ENCODE data around the gene WDPCP.

DNA sequence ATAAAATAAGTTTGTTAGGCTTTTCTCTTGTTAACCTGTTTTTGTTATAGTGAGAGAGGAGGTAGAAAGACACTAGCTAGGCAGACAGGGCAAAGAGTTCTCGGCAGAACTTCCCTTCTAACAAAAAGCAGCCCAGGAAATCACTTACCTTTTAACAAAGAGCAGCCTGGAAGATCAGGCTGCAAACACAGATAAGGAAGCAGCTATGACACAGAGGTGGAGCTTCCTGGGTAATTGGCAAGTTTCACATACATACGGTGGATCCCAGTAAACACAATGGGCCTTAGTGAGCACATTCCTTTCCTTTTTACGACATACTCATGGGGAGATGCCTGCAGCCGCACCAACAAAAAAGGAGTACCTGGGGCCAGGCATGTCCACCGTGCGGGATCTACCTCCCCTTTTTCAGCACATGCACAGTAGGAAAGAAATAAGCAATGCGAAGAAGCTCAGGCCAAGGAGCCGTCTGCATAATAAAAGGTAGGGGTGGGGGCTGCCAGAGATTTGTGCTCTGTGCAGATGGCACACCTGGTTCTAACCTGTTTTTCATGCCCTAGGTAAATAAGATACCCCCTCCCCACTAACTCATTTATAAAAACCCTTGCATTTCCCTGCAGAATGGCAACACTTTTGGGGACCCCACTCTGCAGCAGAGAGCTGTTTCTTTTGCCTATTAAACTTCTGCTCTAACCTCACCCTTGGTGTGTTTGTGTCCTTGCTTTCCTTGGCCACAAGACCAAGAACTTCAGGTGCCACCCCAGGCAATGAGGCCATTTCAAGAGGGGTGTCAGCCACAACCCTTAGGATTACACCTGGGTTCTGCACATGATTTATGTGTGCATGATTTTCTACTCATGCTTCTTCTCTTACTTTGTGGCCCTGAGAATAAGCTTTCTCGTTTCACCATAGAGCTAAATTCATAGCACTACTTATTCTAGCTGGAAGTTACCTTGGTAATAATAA, 27.0 kb upstream of the WDPCP start:
- TF ChIP-seq POLR2AphosphoS5 (IDR thresholded peaks at IDR 0.05; ENCODE audit: low read depth, low read length) = no peak
- no peak for TF ChIP-seq POLR2A (IDR thresholded peaks at IDR 0.05; ENCODE audit: low read depth, low read length)
